Osteoblast (primary cell): ENCODE data around the gene MDGA2. TPM values are rescaled to one million over a fixed set of nuclear protein-coding genes. Genes with fewer than 3 reads are reported as not detected.

Experiments used
- DNase-seq: peaks from one replicate; pipeline ENCODE4 v3.0.0; 2011; ENCODE audit warnings: low spot score, mixed read lengths; ENCODE audit not compliant: insufficient read length; ENCODE audit errors: missing footprints
- H2AFZ ChIP-seq: 2 replicates; pipeline ENCODE4 v1.6.0; 2011; ENCODE audit warnings: mild to moderate bottlenecking, low read length
- H3K27ac ChIP-seq: 2 replicates; pipeline ENCODE4 v1.5.1; 2011; ENCODE audit warnings: mild to moderate bottlenecking, low read depth, low read length, moderate library complexity
- H3K27me3 ChIP-seq: 2 replicates; pipeline ENCODE4 v1.6.0; 2012; ENCODE audit warnings: mild to moderate bottlenecking, control low read depth, inconsistent platforms, low read length, moderate library complexity; ENCODE audit not compliant: insufficient read depth
- H3K36me3 ChIP-seq: 2 replicates; pipeline ENCODE4 v1.5.1; 2011; ENCODE audit warnings: mild to moderate bottlenecking, low read length, control low read depth, moderate library complexity; ENCODE audit not compliant: insufficient read depth
- H3K4me1 ChIP-seq: 2 replicates; pipeline ENCODE4 v1.5.1; 2011; ENCODE audit warnings: mild to moderate bottlenecking, low read length, control low read depth, moderate library complexity; ENCODE audit not compliant: insufficient read depth
- H3K4me2 ChIP-seq: 2 replicates; pipeline ENCODE4 v1.6.0; 2011; ENCODE audit warnings: mild to moderate bottlenecking, low read length; ENCODE audit not compliant: insufficient read depth
- H3K4me3 ChIP-seq: fragments of 200-600 bp; sonication (generic); 3 replicates; pipeline ENCODE4 v1.5.1; 2012; ENCODE audit warnings: mild to moderate bottlenecking, low read length, inconsistent platforms; ENCODE audit not compliant: insufficient read depth
- H3K79me2 ChIP-seq: 2 replicates; pipeline ENCODE4 v1.6.0; 2012; ENCODE audit warnings: mild to moderate bottlenecking, low read length, control low read depth, inconsistent platforms; ENCODE audit not compliant: insufficient read depth
- H3K9me3 ChIP-seq: 2 replicates; pipeline ENCODE4 v1.5.1; 2011; ENCODE audit warnings: low read depth, low read length, control low read depth
- H4K20me1 ChIP-seq: 2 replicates; pipeline ENCODE4 v1.6.0; 2012; ENCODE audit warnings: mild to moderate bottlenecking, low read length, control low read depth; ENCODE audit not compliant: insufficient read depth
- CTCF ChIP-seq: IDR thresholded peaks from 2 replicates; pipeline ENCODE4 v1.5.1; 2011; ENCODE audit warnings: mild to moderate bottlenecking, low read depth, low read length, moderate library complexity; ENCODE audit errors: extremely low read depth
- total RNA-seq: library from RNA; depleted of rRNA; stranded (reverse); fragments of >200 nt; gene quantifications from 2 replicates; pipeline ENCODE4 v1.2.3, GENCODE V29; 2012

MDGA2 gene
- total RNA-seq, 1 donor, result not detected

GRCh38 chr14:47270715-47271114, 404.7 kb downstream of the MDGA2 start:
- Histone ChIP-seq H3K36me3 (no peaks in the 10 kb centered on the region), H3K27me3 (no peaks in the 10 kb centered on the region), H3K79me2 (no peaks in the 10 kb centered on the region), H3K4me3 (no peak overlapping the region), H3K27ac (no peak overlapping the region), H2AFZ (no peak overlapping the region), H3K9me3 (no peaks in the 10 kb centered on the region), H3K4me2 (no peak overlapping the region), H4K20me1 (no peaks in the 10 kb centered on the region), H3K4me1 (no peaks in the 10 kb centered on the region)
- no peak for DNase-seq
- no peak for TF ChIP-seq CTCF

GRCh38 chr14:47269756-47270492, 405.5 kb downstream of the MDGA2 start:
- Histone ChIP-seq H3K4me2 (no peak overlapping the region), H3K4me1 (no peaks in the 10 kb centered on the region), H3K27me3 (no peaks in the 10 kb centered on the region), H2AFZ (no peak overlapping the region), H4K20me1 (no peaks in the 10 kb centered on the region), H3K4me3 (no peak overlapping the region), H3K27ac (no peak overlapping the region), H3K79me2 (no peaks in the 10 kb centered on the region), H3K36me3 (no peaks in the 10 kb centered on the region), H3K9me3 (no peaks in the 10 kb centered on the region)
- DNase-seq, result no peak
- TF ChIP-seq CTCF, result no peak

- H3K27ac ChIP-seq, result no peak overlapping the region
- no peak for TF ChIP-seq CTCF
- H3K36me3 ChIP-seq, result no peaks in the 10 kb centered on the region
- DNase-seq, result no peak
- H3K9me3 ChIP-seq, result peaks cover 3% of the 10 kb centered on the region
- no peak overlapping the region for H2AFZ ChIP-seq
- no peaks in the 10 kb centered on the region for H3K4me1 ChIP-seq
- H3K79me2 ChIP-seq, result no peaks in the 10 kb centered on the region
- H3K4me3 ChIP-seq, result no peak overlapping the region
- no peak overlapping the region for H3K4me2 ChIP-seq
- no peaks in the 10 kb centered on the region for H4K20me1 ChIP-seq
- no peaks in the 10 kb centered on the region for H3K27me3 ChIP-seq
Observed at GRCh38 chr14:47264842-47265241, 410.6 kb downstream of the MDGA2 start.

- DNase-seq, result no peak
- Histone ChIP-seq H3K9me3 (peaks cover 3% of the 10 kb centered on the region), H2AFZ (no peak overlapping the region), H3K79me2 (no peaks in the 10 kb centered on the region), H3K27me3 (no peaks in the 10 kb centered on the region), H4K20me1 (no peaks in the 10 kb centered on the region), H3K4me1 (no peaks in the 10 kb centered on the region), H3K4me2 (no peak overlapping the region), H3K4me3 (no peak overlapping the region), H3K27ac (no peak overlapping the region), H3K36me3 (no peaks in the 10 kb centered on the region)
- no peak for TF ChIP-seq CTCF
Observed at GRCh38 chr14:47262801-47263200, 412.6 kb downstream of the MDGA2 start.
